NCI-H128 (cell line): Measurements from ENCODE around the gene ETV6.

ENCODE experiments used
- DNase-seq: peaks from one replicate; lab custom pipeline; 2025; ENCODE audit not compliant: unreplicated experiment; lab: John Stamatoyannopoulos, UW

Gene ETV6

DNA sequence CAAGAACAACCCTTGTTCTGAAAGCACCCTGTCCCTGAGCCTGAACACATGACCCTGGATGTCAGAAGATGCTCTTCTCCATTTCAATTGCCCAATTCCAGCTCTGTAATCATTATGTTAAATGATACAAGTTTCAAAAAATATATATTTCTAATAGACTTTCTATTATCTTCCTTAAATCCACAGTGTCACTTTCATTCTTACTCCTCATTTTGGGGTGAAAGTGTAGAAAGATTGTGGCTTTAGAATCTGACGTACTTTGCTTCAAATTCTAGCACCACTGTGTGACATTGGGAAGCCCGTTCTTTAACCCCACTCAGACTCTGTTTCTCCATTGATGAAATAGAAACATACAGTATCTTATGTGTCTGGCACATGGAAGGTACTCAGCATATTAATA, 83.2 kb downstream of the ETV6 start:
- DNase-seq, result no peak

GRCh38 chr12:11734580-11735180, 85.2 kb downstream of the ETV6 start:
- DNase-seq, result no peak

GRCh38 chr12:11738450-11738849, 89.0 kb downstream of the ETV6 start:
- no peak for DNase-seq

DNA sequence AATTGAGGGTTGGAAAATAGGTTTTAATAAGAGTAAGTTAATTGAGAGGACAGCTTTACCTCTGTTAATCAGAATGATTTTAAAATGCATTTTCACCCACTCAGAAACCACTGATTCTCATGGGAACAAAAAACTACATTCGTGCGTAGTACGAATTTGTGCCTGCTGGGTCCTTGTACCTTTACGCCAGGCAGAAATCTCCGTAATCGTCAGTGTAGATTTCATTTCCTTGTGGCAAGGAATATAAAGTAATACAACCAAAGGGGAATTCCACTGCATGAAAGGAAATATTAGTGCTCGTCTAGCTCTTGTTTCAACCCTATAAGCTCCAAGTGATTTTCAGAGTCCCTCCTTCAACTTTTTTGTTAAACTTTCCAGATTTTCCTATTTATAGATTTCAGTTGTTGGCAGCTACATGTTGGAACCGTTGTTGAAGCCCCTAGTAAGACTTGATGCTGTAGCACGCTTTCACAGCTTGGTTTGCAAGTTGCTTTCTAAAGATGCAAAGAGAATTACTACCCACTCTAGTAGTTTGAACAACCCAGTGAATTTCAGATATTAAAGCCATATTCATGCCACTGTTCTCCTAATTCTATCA, 90.6 kb downstream of the ETV6 start:
- DNase-seq, result no peak

DNA sequence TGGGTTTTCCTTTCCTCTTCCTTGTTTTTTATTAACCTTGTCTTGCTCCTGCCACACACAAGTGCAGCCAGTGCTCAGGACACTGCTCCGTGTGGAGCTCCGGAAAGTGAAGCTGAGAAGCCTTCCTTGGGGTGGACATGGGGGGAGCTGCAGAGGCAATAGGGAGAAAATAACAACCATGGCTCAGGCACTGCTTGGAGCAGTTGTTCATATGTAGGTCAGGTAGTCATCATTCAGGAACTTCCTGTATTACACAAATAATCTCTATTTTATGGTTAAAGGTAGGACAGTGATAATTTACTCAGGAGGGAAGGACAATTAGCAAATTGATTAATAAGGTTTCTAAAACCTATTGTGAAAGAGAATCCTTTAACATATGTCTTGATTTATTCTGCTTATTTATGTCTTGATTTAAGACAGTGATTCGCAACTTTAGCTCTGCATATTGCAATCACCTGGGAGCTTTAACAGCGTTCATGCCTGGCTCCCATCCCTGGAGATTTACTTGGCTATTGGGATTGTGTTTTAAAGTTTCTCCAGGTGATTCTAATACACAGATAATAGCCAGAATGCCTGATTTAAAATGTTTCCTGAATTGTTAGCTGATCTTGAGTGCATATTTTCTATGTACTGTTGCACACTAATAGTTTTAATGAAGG, 92.1 kb downstream of the ETV6 start:
- no peak for DNase-seq

GRCh38 chr12:11743423-11744409, 94.2 kb downstream of the ETV6 start:
- DNase-seq, result no peak

- DNase-seq, result no peak
Measured at GRCh38 chr12:11744410-11744801, 94.9 kb downstream of the ETV6 start.

- DNase-seq, result no peak
Measured at GRCh38 chr12:11745113-11745512, 95.6 kb downstream of the ETV6 start.

DNA sequence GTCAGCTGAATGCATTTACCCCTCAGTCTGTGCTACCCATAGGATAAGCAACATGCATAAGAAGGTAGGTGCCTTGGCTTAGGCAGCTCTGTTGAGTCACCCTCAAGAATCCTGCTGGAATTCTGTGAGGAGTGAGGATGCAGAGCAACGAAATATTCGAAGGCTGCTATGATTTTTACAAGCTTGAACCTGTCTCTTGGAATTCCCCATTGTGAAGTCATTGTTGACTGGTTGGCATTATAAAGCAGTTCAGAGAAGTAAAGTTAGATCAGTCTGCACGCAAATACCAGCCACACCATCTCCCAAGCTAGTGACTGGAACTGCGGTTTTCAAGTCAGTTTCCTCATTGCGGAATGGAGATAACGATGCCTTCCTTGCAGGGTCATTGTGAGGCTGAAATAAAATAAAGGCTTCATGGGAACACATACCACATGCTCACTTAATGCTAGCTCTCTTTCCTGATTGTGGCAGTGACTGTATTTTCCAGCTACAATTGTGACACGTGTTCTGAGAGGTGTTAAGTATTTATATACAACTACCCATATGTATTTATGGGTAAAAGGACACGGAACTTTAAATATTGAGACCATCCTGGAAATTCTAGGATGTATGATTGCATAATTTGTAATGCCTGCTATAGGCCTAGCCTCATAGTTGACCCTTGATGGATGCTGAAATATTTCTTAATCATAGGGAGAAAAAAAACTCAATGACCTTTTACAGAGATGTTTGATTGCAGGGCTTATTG, 96.7 kb downstream of the ETV6 start:
- no peak for DNase-seq

- no peak for DNase-seq
Measured at GRCh38 chr12:11746940-11747716, 97.7 kb downstream of the ETV6 start.

- DNase-seq, result no peak
Measured at GRCh38 chr12:11747969-11748368, 98.5 kb downstream of the ETV6 start.

GRCh38 chr12:11748903-11749302, 99.4 kb downstream of the ETV6 start:
- DNase-seq, result no peak

GRCh38 chr12:11749943-11750690, 100.6 kb downstream of the ETV6 start:
- no peak for DNase-seq

- DNase-seq, result no peak
Measured at GRCh38 chr12:11752403-11753149, 103.1 kb downstream of the ETV6 start.

DNA sequence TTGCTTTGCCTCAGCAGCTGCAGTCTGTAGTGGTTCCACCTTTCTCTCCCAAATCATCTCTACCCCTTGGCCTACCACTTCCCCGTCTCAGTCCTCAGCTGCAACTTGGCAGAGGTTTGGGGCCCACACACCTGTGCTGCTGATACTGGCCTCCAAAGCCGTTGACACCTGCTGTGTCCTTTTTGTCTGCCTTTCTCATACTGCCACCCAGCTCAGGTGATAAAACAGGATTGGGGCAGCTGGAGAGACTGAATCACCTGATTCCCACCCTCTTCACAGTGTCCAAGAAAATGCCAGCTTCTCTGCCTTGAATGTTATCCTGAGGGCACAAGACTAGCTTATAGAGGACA, 103.7 kb downstream of the ETV6 start:
- DNase-seq, result no peak

- no peak for DNase-seq
Measured at GRCh38 chr12:11753826-11754225, 104.4 kb downstream of the ETV6 start.

DNA sequence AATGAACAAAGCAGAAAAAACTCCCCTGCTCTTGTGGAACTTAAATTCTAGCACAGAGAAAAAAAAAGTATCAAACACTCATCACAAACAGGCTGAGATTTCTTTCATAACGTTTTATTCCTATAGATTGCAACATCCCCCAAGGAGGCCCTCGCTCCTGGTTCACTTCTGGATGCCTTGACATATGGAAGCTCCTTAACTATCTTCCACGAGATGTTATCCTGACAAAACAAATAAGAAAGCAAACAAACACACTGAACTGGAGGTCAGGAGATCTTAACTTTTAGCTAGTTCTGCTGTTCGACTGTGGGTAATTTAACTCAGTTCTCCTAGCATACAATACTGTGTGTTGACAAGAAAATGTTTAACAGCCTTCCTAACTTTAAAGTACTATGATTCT, 104.8 kb downstream of the ETV6 start:
- no peak for DNase-seq

GRCh38 chr12:11755302-11755930, 105.9 kb downstream of the ETV6 start:
- DNase-seq, result no peak
